Skin of body (tissue), 2 donors: ENCODE data around the gene DAPK1. TPM values are rescaled to one million over a fixed set of nuclear protein-coding genes. Genes with fewer than 3 reads are reported as not detected.

ENCODE experiments used
- DNase-seq: peaks from one replicate; lab custom pipeline; 2025; lab: John Stamatoyannopoulos, UW
- total RNA-seq: library from RNA; depleted of rRNA; stranded (reverse); fragments of >200 nt; gene quantifications from one replicate; pipeline ENCODE4 v1.2.3, GENCODE V29; 2014

The DAPK1 gene
- total RNA-seq, 1 donor from 2014 or later, result 29.0 TPM

GRCh38 chr9:87682618-87683017, 185.0 kb downstream of the DAPK1 start:
- no peak for DNase-seq

GRCh38 chr9:87683751-87684626, 186.3 kb downstream of the DAPK1 start:
- no peak for DNase-seq

- DNase-seq, result no peak
Measured at GRCh38 chr9:87684627-87685219, 187.1 kb downstream of the DAPK1 start.

- no peak for DNase-seq
Measured at GRCh38 chr9:87685441-87685840, 187.8 kb downstream of the DAPK1 start.

- DNase-seq, result no peak
Measured at GRCh38 chr9:87685871-87686519, 188.3 kb downstream of the DAPK1 start.

- no peak for DNase-seq
Measured at GRCh38 chr9:87686520-87687090, 188.9 kb downstream of the DAPK1 start.

- DNase-seq, result no peak
Measured at GRCh38 chr9:87687207-87687606, 189.5 kb downstream of the DAPK1 start.

GRCh38 chr9:87694236-87694755, 196.6 kb downstream of the DAPK1 start:
- no peak for DNase-seq

GRCh38 chr9:87695523-87695922, 197.9 kb downstream of the DAPK1 start:
- no peak for DNase-seq

- DNase-seq, result no peak
Measured at GRCh38 chr9:87696641-87697040, 199.0 kb downstream of the DAPK1 start.

GRCh38 chr9:87698069-87698809, 200.6 kb downstream of the DAPK1 start:
- no peak for DNase-seq

- no peak for DNase-seq
Measured at GRCh38 chr9:87699835-87700234, 202.2 kb downstream of the DAPK1 start.

GRCh38 chr9:87701491-87701890, 203.8 kb downstream of the DAPK1 start:
- DNase-seq, result no peak

- no peak for DNase-seq
Measured at GRCh38 chr9:87701931-87702421, 204.3 kb downstream of the DAPK1 start.

GRCh38 chr9:87702921-87703320, 205.3 kb downstream of the DAPK1 start:
- DNase-seq, result no peak

GRCh38 chr9:87703636-87704276, 206.1 kb downstream of the DAPK1 start:
- DNase-seq, result no peak

- DNase-seq, result no peak
Measured at GRCh38 chr9:87704342-87704741, 206.7 kb downstream of the DAPK1 start.

GRCh38 chr9:87706066-87706739, 208.5 kb downstream of the DAPK1 start:
- no peak for DNase-seq

- DNase-seq, result no peak
Measured at GRCh38 chr9:87707805-87708506, 210.3 kb downstream of the DAPK1 start.
